ENCODE measurements around the gene PSD4.

PSD4 gene

DNA sequence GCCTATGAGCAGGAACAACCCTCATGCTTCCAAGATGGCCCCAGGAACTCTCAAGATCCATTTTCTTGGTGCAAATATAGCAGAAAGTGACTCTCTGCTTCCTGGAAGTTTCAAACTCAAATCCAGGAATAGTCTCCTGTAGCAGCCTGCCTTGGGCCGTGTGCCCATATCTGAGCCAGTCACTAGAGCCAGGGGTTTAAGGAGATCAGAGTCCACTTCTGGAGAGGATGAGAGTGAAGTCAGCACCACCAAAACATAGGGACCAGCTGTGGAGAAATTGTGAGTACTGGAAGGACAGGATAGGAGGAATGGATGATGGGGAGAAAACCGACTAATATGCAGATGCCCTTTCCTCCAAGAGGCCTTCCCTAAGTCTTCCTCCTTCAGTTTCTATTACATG lies 33.2 kb downstream of the PSD4 start:
- DNase-seq (ENCODE audit: low read depth), result no peak

DNA sequence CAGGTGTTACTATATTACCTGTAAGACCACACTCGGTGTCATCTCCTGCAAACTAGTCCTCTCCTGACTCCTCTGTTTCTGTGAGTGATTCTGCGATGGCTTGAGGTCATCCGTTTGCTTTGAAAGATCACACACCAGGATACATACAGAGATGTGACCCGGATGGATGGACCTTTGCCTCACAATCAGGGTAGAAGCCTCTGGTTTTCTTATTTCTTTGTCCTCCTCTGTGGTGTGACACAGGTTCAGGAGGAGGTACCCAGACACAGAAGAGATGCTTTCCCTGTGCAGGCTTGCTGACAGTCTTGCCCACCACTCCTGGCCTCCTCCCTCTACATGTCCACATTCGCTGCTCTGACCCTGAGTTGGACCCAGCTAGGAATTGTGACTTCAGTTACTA lies 34.6 kb downstream of the PSD4 start:
- DNase-seq (ENCODE audit: low read depth), result no peak

DNA sequence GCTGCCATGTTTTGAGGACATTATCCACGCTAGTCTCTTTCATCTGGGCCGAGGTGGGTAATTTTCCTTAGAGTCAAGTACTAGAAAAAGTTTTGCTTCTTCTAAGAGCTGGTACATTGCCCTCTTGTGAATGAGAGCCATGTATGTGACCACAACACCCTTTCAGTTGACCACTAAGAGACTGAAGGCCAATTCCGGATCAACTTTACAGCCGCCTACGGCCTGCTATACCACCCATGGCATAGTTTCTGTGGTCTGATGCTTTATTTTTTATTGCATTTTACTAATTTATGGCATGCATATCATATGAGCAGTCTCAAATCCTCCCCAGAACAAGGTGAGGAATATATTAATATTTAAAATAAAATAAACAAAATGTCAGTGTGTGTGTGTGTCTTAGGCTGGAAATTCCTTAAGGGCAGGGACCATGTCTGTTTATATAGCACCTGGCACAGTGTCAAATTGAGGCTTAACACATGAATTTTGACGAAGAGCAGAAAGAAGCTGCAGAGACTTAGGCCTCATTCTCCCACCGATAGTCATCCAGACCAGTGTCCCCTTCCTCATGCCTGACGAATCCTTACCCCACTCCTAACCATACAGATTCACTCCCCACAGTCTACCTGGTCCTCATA lies 35.4 kb downstream of the PSD4 start:
- DNase-seq (ENCODE audit: low read depth), result peak; percentile 27

DNA sequence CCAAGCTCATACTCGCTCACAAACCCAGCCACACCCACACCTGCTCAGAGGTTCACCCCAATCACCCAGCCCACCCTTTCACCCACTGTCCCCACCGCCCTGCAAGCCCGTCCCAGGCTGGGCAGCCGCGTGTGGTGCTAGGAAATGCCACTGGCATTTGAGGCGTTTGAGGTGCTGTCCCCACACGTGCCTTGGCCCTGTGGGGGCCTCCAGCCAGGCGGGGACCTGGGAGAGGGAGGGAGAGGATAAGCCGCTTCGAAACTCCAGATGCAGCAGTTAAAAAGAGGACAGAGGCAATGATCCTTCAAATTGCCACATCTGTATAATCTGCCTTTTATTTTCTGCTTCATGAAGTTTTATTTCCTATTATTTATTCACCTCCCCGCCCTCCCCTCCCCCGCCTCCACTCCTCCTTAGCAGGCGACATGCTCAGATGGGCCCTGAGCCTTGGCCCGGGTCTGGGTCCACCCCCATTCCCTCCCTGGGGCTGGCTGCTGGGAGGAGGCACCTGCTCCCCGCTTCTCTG lies 35.9 kb downstream of the PSD4 start:
- no peak for DNase-seq (ENCODE audit: low read depth)

DNA sequence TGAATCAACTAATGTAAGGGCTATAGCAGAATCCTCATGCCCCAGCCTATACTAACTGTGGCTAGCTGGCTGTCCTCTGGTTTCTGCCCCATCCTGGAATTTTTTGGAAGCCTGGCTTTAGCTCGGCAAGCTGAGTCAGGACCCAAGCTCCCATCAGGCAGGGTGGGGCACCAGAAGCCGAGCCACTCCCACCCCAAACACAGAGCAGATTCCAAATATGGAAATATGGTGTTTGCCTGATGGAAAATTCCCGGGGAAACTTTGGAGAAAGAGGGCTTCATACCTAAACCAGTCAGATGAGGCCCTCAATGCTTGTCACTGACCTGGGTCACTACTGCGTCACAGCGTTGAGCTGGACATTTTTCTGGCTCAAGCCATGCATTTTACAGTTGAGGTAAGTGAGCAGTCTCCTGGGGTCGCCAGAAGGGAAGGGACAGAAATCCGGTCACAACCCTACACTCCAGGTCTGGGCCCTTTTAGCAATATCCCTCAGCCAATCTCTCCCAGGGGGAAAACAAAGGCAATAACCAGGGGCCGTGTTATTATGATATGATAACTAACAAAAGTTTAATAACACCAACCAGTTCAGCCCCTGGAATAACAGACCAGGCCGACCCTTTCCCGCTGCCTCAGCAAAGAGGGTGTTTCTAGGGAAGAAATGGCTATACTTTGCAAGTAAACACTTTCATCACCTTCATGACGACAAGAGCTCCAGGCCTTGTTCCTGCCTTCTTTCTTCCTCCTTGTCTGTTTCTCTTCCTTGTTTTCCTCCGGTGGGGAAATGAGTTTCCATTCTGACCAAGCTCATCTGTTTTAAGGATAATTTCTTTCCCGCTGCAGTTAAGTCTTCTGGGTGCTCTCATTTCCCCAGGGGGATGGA lies 37.7 kb downstream of the PSD4 start:
- no peak for DNase-seq (ENCODE audit: low read depth)

DNA sequence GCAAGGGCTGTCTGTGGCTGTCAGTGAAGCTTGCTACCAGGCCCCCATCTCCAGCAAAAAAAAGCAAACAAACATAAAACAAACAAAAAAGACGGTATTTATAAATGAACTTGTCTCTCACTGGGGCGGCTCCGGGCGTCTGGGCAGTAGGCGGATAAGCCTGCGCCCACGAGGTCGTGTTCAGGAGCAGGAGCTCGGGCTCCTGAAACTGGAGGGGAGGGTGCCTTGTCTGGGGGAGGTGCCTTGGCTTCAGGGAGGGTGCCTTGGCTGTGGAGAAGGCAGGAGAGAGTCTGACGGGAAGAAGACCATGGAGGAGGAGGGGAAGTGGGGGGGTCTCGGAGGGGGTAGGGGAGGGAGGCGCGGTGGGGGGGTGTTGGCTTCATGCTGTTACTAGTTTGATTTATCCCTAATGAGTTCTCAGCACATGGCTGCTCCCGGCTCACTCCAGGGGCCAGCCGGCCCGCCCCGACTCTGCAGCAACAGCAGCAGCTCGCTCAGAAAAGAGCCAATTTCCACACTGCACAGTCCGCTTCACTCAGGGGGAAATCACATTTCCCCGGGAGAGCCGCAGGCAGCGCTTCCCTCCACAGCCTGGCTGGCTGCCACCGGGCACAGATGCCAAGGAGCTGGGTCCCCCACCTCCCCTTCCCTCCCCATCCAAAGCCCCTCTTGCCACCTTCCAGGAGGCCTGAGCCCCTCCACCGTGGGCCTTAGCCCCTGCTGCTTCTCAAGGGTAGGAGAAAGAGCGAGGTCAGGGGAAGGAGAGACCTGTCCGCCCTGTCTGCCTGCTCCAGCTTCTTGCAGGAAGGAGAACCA lies 38.7 kb downstream of the PSD4 start:
- no peak for DNase-seq (ENCODE audit: low read depth)

DNA sequence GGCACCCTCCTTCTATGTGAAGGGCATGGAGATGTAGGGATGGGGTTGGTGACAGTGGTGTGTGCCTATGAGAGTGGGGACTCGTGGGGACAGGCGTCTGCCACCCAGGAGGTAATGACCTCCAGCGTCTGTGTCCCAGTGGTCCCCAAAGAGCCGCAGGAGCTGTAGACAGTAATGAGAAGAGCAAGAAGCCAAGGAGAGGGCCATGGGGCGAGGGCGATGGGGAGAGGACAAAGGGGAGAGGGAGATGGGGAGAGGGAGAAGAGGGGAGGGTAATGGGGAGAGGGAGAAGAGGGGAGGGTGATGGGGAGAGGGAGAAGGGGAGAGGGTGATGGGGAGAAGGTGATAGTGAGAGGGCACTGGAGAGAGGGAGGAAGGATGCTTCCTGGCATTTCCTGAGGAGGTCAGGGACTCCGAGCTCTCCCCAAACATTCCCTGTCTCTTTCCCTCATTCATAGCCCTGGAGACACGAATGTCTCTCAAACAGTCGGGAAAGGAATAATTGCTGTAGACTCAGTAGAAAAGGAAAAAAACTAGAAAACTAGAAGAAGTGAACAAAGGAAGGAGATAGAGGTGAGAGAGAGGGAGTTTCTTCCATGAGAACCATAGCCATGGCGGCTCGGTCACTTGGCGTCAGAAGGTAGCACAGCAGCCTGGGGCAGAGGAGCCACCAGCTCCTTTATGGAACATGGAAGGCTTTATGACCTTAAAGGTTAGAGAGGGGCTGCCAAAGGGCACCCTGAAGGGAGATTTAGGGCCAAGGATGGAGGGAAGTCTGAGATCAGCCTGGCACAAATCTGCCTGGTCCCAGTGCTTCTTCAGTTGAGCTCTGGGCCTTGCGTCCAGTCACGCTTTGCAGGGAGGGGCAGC lies 39.5 kb downstream of the PSD4 start:
- no peak for DNase-seq (ENCODE audit: low read depth)

DNA sequence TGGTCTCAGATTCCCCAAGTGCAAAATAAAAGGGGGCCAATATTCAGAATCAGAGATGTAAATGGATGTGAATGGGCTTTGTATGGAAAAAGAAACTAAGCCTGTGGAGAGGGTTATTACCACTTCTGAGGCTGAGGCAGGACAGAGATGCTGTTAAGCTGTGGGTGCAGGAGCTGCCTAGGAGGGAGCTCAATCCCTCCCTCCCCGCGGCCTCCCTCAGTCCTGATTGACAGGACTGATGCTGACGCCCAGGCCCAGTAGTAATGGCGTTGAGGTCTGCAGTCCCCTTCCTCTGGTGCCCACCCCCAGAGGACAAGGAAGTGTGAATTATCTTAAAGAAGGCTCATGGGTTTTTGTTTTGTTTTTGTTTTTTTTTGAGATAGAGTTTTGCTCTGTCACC lies 40.4 kb downstream of the PSD4 start:
- DNase-seq (ENCODE audit: low read depth), result no peak

DNA sequence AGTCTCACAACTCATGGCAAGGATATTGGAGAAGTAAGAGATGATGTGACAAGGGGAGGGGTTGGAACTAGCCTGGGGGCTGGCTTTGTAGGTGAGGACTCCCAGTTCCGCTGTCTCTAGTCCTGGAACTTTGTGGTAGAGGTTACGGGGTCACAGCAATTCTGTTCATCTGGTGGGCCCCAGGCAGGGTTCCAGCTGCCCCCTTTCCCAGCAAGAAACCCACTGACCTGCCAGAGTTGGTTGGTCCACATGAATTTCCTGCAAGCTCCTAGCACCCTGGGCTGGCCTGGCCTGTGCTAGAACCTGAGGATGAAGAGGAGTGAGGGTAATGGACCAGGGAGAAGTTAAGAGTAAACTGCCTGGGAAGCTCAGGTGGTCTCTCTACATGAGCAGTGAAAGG lies 41.3 kb downstream of the PSD4 start:
- no peak for DNase-seq (ENCODE audit: low read depth)

DNA sequence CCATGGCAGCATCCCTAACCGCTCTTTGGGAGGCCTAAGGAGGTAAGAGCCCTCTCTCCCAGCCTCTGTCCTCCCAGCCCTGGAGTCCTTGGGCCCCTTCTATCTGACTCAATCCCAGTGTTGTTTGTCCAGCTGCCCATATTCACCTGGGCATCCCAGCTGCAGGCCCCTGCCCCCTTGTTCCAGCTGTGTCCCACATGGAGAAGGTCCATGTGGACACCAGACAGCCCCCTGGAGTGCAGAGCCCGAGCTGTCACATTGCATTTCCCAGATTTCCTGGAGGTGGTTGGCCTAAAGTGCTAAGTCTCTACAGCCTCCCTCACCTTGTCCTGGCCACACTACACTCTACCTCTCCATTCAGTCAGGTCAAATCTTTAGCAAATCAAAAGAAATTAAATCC lies 42.5 kb downstream of the PSD4 start:
- DNase-seq (ENCODE audit: low read depth), result no peak

DNA sequence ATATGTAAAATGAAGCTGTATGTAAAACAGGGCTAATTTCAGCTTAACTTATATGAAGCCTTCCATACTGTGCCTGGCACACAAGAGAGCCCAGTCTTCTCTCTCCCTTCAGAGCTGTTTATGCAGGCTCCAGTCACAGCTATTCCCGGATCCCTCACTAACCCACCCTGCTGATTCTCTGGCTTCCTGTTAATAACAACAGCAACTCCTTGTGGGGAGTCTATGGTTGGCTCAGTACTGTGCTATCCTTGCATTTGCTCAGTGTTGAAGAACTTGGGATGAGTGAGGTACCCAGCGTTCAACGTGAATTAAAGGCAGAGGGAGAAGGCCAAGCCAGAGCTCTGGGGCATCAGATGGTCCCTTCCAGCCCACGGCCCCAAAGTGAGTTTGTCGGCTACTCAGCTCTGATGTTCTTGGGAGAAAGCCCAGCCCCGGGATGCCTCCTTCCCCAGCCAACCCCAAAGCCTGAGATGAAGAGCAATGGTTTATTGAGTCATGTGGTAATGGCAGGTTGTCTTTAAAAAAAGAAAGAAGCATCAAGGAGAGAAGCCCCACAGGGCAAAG lies 43.2 kb downstream of the PSD4 start:
- DNase-seq (ENCODE audit: low read depth), result no peak

DNA sequence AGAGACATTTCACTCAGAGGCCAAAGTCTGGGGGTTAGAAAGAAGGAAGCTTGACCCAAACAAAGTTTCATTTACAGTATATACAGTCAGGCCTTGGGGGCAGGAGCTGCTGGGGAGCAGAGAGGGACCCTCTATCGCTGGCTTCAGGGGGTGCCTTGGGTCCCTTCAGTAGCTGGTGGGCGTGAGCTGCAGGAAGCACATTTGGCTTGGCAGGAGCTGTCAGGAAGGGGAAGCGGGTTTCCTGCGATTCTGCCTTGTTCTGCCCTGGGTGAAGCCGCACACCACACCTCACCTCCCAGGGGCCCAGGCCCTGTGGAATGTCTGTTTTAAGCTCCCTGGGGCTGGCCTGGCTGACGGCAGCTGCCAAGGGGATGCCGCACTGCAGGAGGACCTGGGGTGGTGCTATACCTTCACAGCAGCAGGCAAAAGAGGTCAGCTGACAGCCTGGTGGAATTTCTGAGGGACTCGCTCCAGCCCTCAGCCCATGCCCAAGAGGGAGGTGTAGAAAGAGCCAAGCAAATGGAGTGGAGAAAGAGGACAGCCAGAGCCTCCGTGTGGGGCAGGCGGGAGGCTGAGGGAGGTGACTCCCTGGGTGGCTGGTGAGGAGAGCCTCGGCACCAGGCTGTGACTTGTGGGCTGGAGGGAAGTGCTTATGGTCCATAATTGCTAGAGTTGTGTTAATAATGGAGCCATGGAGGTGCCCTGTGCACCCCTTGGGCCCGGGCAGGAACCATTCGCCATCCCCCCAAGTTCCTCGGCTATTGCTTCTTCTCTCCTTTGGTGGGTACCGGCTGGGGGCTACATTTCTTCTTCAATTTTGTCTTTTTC lies 43.9 kb downstream of the PSD4 start:
- DNase-seq (ENCODE audit: low read depth), result peak; percentile 29

DNA sequence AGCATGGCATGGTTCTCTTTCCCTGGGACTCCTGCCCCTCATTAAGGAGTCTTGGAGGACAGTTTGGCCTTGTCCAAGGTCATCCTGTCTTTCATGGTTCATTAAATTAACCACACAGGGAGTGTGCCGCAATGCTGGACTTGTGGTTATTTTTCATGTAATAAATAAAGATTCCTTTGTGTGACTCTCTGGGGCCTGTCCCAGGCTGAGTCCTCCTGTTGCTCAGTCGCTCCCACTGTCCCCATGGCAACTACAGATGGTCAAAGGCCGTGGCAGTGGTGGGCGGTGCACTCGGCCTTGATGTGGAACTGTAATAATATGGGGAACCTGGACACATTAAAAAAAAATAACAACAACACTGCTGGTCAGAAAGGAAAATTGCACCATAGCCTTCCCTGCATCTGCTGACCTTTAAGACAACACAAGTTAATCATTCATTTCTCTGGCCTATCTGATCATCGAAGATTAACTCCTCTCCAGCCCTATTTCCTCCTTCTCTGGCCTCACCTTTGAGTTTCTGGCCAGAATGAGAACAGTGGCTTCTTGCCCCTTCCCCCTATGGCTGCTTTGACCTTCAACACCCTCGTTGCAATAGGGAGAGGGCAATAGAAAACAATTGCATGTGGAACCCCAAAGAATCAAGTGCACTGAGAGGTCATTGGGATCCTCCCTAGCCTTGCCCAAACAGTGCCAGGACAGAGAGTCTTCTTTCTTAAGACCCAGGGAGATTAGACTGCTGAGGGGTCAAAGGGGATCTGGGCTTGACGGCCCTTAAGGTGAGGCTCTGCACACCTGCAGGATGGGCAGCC lies 44.7 kb downstream of the PSD4 start:
- peak; percentile 73 for DNase-seq (ENCODE audit: low read depth)

DNA sequence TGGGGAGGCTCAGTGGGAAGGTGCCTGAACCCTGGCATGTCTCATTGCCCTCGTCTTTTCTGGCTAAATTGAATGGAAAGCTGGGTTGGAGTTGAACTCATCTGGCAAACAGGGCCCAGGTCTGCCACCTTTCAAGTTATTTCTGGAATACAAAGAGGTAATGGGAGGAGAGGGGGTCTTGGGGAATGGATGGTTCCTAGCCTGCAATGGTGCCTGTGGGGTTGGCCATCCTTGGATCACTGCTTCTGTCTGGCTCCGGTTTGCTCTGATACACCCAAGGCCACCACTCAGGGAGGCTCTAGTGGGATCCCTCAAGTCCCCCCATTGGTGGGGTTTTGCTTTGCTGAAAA lies 45.3 kb downstream of the PSD4 start:
- DNase-seq (ENCODE audit: low read depth), result no peak

DNA sequence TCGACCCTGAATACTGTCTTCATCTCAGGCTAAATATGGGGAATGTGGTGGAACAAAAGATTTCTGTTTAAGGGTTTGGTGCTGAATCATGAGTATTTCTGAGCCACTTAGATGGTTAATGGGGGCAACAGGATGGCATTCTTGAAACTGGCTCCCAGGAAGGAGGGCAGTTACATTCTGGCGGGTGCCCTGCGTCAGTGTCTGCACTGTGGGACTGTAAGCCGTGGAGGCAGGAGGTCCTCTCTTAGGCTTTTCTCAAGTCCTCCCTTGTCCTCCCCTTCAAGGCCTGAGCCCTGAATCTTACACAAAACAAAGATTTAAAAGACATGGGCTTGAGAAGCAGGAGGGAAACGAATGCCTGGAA lies 45.7 kb downstream of the PSD4 start:
- no peak for DNase-seq (ENCODE audit: low read depth)

DNA sequence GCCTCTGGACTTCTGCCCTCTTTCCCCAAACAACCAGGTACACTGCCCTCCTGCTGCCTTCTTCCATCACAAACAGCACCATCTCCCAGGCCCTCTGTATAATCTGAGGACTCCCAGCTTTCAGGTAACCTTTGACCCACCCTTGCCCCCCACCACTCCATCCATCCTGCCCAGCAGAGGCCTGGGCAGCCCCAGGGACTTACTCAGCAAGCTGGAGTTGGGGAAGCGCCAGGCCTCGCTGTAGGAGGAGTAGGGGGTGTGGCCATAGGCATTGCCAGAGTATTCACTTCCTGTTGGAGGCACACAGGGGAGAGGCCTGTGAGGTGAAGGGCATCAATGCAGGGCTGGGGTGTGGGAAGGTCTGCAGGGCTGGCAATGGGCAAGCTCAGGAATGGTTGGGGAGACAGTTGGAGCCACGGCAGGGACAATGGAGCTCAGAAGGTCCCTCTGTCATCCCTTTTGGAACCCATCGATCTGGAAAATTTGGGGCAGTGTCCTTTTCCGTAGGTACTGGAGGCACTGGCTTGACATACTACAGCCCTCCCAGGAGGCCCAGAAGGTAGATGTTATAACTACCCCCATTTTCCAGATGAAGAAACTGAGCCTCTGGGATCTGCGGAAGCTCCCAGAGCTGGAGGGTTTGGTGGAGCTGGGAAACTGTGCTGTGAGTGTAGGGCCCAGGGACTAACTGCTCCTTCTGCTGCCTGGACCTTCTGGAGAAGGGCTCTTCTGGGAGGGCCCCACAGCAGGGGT lies 46.3 kb downstream of the PSD4 start:
- DNase-seq (ENCODE audit: low read depth), result peak; percentile 72

DNA sequence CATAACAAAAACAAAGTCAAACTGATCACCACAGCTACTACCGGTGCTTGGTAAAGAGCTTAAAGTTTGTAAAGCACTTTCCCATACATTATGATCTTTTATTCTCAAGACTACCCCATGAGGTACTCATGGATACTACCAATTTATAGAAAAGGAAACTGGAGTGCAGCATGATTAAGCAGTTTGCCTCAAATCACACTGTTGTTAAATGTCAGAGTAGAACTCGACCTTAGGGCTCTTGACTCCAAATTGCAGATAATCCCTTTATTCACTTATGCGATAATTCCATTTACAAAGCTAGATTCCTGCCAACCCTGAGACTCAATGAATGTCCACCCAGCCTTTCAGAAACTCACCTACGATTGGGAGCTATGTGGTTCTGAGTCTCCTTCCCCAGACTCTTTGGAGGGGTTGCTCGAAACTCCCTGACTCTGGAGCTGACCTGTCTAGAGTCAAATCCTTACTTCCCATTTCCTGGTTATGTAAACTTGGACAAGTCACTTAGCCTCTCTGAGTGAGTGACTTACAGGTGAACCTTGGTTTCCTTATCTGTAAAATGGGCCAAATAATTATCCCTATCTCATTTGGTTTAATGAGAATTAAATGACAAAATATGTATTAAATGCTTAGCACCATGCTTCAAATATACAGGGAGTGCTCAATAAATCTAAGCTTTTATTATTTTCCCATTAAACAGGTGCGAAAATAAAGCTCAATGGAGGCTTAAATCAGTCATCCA lies 47.4 kb downstream of the PSD4 start:
- no peak for DNase-seq (ENCODE audit: low read depth)

DNA sequence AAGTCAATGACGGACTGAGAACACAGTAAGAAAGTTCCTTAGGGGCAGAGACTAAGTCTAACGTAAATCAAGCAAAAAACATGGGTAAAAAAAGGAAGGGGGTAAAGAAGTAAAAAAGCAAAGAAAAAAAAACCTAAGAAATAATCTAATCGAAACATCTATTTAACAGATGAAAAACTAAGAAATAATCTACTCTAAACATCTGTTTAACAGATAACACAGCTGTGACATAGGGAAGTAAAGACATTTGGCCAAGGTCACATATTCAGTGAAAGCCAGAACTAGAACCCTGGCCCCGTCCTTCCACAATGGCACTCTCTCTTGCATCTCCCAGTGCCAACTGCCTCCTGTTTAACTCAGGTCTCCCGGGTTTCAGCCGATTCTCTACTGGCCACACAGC lies 48.1 kb downstream of the PSD4 start:
- DNase-seq (ENCODE audit: low read depth), result no peak

Data from amniotic epithelial cell (primary cell).